Neural cell (in vitro differentiated cells): ENCODE data around the gene TFIP11. TPM values are rescaled to one million over a fixed set of nuclear protein-coding genes. Genes with fewer than 3 reads are reported as not detected.

ENCODE experiments used
- H2AFZ ChIP-seq: fragments of 200-600, 300-800 bp; sonication (generic), shearing (Covaris generic); 2 replicates; pipeline ENCODE4 v1.6.0; 2014; ENCODE audit warnings: low read depth, mild to moderate bottlenecking, antibody characterized with exemption, low read length, moderate library complexity
- H3F3A ChIP-seq: fragments of 200-600 bp; shearing (Covaris generic); 2 replicates; pipeline ENCODE4 v1.6.1; 2016; ENCODE audit warnings: mild to moderate bottlenecking, moderate library complexity, mixed read lengths, antibody characterized with exemption, low read length; ENCODE audit not compliant: insufficient read depth, poor library complexity, severe bottlenecking
- H3K27ac ChIP-seq: fragments of 200-600, 300-800 bp; sonication (generic), shearing (Covaris generic); 2 replicates; pipeline ENCODE4 v1.5.1; 2014; ENCODE audit warnings: mild to moderate bottlenecking, low read length, moderate library complexity
- H3K27me3 ChIP-seq: fragments of 300-800, 200-600 bp; sonication (generic), shearing (Covaris generic); 2 replicates; pipeline ENCODE4 v1.6.0; 2014; ENCODE audit warnings: mild to moderate bottlenecking, low read depth, low read length, moderate library complexity; ENCODE audit not compliant: insufficient read depth
- H3K36me3 ChIP-seq: fragments of 300-800, 200-600 bp; sonication (generic), shearing (Covaris generic); 2 replicates; pipeline ENCODE4 v1.5.1; 2014; ENCODE audit warnings: mild to moderate bottlenecking, antibody characterized with exemption, low read length, moderate library complexity; ENCODE audit not compliant: insufficient read depth
- H3K4me2 ChIP-seq: fragments of 300-800, 200-600 bp; sonication (generic), shearing (Covaris generic); 2 replicates; pipeline ENCODE4 v1.6.0; 2014; ENCODE audit warnings: mild to moderate bottlenecking, low read length
- H3K4me3 ChIP-seq: fragments of 300-800, 200-600 bp; sonication (generic), shearing (Covaris generic); 2 replicates; pipeline ENCODE4 v1.5.1; 2014; ENCODE audit warnings: mild to moderate bottlenecking, low read length, moderate library complexity
- H3K79me2 ChIP-seq: fragments of 200-600 bp; shearing (Covaris generic); replicated peaks from 2 replicates; pipeline ENCODE4 v1.6.0; 2014; ENCODE audit warnings: mild to moderate bottlenecking, low read length, moderate library complexity; ENCODE audit not compliant: insufficient read depth
- H3K9ac ChIP-seq: fragments of 300-800, 200-600 bp; sonication (generic), shearing (Covaris generic); 2 replicates; pipeline ENCODE4 v1.6.1; 2016; ENCODE audit warnings: mild to moderate bottlenecking, low read length, mixed read lengths
- H3K9me2 ChIP-seq: fragments of 200-600 bp; shearing (Covaris generic); 2 replicates; pipeline ENCODE4 v1.6.1; 2016; ENCODE audit warnings: mild to moderate bottlenecking, low read length, mixed read lengths; ENCODE audit not compliant: insufficient read depth
- H3K9me3 ChIP-seq: fragments of 200-600, 300-800 bp; sonication (generic), shearing (Covaris generic); 2 replicates; pipeline ENCODE4 v1.6.1; 2016; ENCODE audit warnings: mild to moderate bottlenecking, mixed run types, low read length, moderate library complexity, mixed read lengths
- H4K20me1 ChIP-seq: fragments of 200-600 bp; shearing (Covaris generic); 2 replicates; pipeline ENCODE4 v1.6.1; 2016; ENCODE audit warnings: mild to moderate bottlenecking, mixed run types; ENCODE audit not compliant: insufficient read depth
- CTCF ChIP-seq: fragments of 450-650 bp; IDR thresholded peaks from 2 replicates; pipeline ENCODE4 v1.5.1; 2014; ENCODE audit warnings: antibody characterized with exemption, mild to moderate bottlenecking, moderate library complexity; ENCODE audit not compliant: poor library complexity, severe bottlenecking
- EP300 ChIP-seq: fragments of 450-650 bp; conservative IDR thresholded peaks from 2 replicates; pipeline ENCODE4 v1.6.1; 2014; ENCODE audit warnings: antibody characterized with exemption, mild to moderate bottlenecking, moderate library complexity; ENCODE audit not compliant: poor library complexity, severe bottlenecking
- EZH2 ChIP-seq: fragments of 200-600, 300-800 bp; shearing (Covaris generic), sonication (generic); IDR thresholded peaks from 2 replicates; pipeline ENCODE4 v1.6.1; 2014; ENCODE audit warnings: antibody characterized with exemption, low read length, borderline replicate concordance, mild to moderate bottlenecking; ENCODE audit not compliant: insufficient read depth, poor library complexity, severe bottlenecking
- MXI1 ChIP-seq: fragments of 450-650 bp; conservative IDR thresholded peaks from 2 replicates; pipeline ENCODE4 v1.6.1; 2014; ENCODE audit warnings: antibody characterized with exemption, mild to moderate bottlenecking; ENCODE audit not compliant: poor library complexity, severe bottlenecking
- POLR2AphosphoS5 ChIP-seq: IDR thresholded peaks from 2 replicates; pipeline ENCODE4 v1.6.1; 2012
- RAD21 ChIP-seq: fragments of 450-650 bp; conservative IDR thresholded peaks from 2 replicates; pipeline ENCODE4 v1.6.1; 2014; ENCODE audit warnings: antibody characterized with exemption, mild to moderate bottlenecking, moderate library complexity
- SMC3 ChIP-seq: fragments of 450-650 bp; conservative IDR thresholded peaks from 2 replicates; pipeline ENCODE4 v1.6.1; 2014; ENCODE audit warnings: antibody characterized with exemption, mild to moderate bottlenecking, moderate library complexity; ENCODE audit not compliant: poor library complexity
- TAF1 ChIP-seq: IDR thresholded peaks from 2 replicates; pipeline ENCODE4 v1.6.1; 2012; ENCODE audit warnings: low read depth
- polyA minus RNA-seq: library from RNA; depleted of rRNA, polyadenylated mRNA; stranded (reverse); fragments of >200 nt; gene quantifications from 2 replicates; pipeline ENCODE4 v1.2.3, GENCODE V29; 2014
- polyA plus RNA-seq: library from polyadenylated mRNA; depleted of rRNA; stranded (reverse); fragments of >200 nt; gene quantifications from 2 replicates; pipeline ENCODE4 v1.2.3, GENCODE V29; 2014
- TF ChIP-seq, protein P1 (sequence below): IDR thresholded peaks from 2 replicates; pipeline ENCODE4 v1.6.1; 2012; ENCODE audit warnings: borderline replicate concordance

The TFIP11 gene
- polyA plus RNA-seq (24.9 and 49.8 TPM in 2 replicates), polyA minus RNA-seq (46.5 and 53.3 TPM in 2 replicates)

DNA sequence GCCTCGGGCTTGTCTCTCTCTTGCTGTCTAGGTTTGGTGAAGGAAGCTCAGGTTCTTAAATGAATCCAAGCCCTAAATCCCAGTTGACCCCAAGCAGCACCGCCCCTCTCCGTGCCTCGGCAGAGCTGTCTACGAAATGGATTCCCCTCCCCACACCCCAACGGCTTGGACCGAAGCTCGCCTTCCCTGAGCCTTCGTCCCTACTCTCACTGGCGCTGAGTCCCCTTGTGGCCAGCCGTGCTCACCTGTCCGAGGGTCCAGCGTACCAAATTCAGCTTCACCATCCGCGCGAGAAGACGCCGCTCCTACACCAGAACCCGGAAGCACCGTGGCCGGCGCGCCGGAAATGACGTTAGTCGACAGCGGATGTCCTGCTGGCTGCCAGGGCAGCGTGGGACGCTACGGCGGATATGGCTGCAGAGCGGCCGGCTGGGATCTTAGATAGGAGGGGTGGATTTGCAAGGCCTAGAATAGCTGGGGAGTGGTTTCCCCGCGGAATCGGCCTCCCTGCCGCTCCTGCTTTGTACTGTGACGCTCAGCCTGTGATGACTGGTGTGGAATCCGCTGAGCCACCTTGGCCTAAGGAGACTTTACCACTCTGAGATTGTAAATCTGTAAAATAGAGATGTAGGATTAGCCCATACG is at the start of gene TFIP11:
Gene TFIP11, minus strand, starts transcription at position 325 of the 645 bp plus-strand sequence. CDS start 2,201 bp downstream, outside the sequence.
- H3K4me3 ChIP-seq = peak within 1 kb of the TSS; percentile 72
- H3K9me3 ChIP-seq = no peaks in the 10 kb centered on the region
- TF ChIP-seq RAD21 = peak; percentile 59
- TF ChIP-seq MXI1 = peak; percentile 97
- TF ChIP-seq SMC3 = no peak
- TF ChIP-seq EZH2 = no peak
- TF ChIP-seq CTCF = peak; percentile 23
- TF ChIP-seq EP300 = peak; percentile 55
- peak; percentile 96 for TF ChIP-seq POLR2AphosphoS5
- TF ChIP-seq, protein P1, sequence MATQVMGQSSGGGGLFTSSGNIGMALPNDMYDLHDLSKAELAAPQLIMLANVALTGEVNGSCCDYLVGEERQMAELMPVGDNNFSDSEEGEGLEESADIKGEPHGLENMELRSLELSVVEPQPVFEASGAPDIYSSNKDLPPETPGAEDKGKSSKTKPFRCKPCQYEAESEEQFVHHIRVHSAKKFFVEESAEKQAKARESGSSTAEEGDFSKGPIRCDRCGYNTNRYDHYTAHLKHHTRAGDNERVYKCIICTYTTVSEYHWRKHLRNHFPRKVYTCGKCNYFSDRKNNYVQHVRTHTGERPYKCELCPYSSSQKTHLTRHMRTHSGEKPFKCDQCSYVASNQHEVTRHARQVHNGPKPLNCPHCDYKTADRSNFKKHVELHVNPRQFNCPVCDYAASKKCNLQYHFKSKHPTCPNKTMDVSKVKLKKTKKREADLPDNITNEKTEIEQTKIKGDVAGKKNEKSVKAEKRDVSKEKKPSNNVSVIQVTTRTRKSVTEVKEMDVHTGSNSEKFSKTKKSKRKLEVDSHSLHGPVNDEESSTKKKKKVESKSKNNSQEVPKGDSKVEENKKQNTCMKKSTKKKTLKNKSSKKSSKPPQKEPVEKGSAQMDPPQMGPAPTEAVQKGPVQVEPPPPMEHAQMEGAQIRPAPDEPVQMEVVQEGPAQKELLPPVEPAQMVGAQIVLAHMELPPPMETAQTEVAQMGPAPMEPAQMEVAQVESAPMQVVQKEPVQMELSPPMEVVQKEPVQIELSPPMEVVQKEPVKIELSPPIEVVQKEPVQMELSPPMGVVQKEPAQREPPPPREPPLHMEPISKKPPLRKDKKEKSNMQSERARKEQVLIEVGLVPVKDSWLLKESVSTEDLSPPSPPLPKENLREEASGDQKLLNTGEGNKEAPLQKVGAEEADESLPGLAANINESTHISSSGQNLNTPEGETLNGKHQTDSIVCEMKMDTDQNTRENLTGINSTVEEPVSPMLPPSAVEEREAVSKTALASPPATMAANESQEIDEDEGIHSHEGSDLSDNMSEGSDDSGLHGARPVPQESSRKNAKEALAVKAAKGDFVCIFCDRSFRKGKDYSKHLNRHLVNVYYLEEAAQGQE = no peak
- TF ChIP-seq TAF1 = peak; percentile 69
- H3K36me3 ChIP-seq = no peaks in the 10 kb centered on the region
- no peaks in the 10 kb centered on the region for H3K27me3 ChIP-seq
- H3K9me2 ChIP-seq = no peaks in the 10 kb centered on the region
- H3K27ac ChIP-seq = peak within 1 kb of the TSS; percentile 74
- peak within 1 kb of the TSS; percentile 82 for H3K9ac ChIP-seq
- peaks cover 35% of the 10 kb centered on the region for H3K79me2 ChIP-seq
- no peaks in the 10 kb centered on the region for H4K20me1 ChIP-seq
- peak within 1 kb of the TSS; percentile 92 for H2AFZ ChIP-seq
- peak within 1 kb of the TSS; percentile 99 for H3K4me2 ChIP-seq
- no peaks in the 10 kb centered on the region for H3F3A ChIP-seq

- Histone ChIP-seq H3F3A (no peaks in the 10 kb centered on the region), H3K9ac (no peak overlapping the region), H3K27ac (no peak overlapping the region), H2AFZ (no peak overlapping the region), H3K4me3 (no peak overlapping the region), H3K4me2 (no peak overlapping the region), H4K20me1 (no peaks in the 10 kb centered on the region), H3K9me3 (no peaks in the 10 kb centered on the region), H3K27me3 (no peaks in the 10 kb centered on the region), H3K36me3 (no peaks in the 10 kb centered on the region), H3K9me2 (no peaks in the 10 kb centered on the region), H3K79me2 (no peaks in the 10 kb centered on the region)
- TF ChIP-seq SMC3 (no peak), TAF1 (no peak), EZH2 (no peak), CTCF (no peak), MXI1 (no peak), EP300 (no peak), RAD21 (no peak), POLR2AphosphoS5 (no peak)
- TF ChIP-seq, protein P1 = no peak
These were observed 49.6 kb upstream of the TFIP11 start for GRCh38 chr22:26561756-26562417.
